Natural killer cell (primary cell): Measurements from ENCODE around the gene FOXP1. TPM values are rescaled to one million over a fixed set of nuclear protein-coding genes. Genes with fewer than 3 reads are reported as not detected.

Experiments used
- ATAC-seq, 3 donors: fragments of 150-1000 bp in 2 of 3; fragments of 200-7000 bp in 1 of 3; cut with Tn5 transposase; 1 replicate in 1 of 3; 2 replicates in 2 of 3; pipeline ENCODE4 v1.10.0; 2021; ENCODE audit warnings: mild to moderate bottlenecking in 2 of 3, moderate library complexity in 2 of 3
- DNase-seq, 2 donors: peaks; one replicate each; pipeline versions ENCODE4 v3.0.0 to v3.0.0-alpha.2; 2013 to 2021; ENCODE audit warnings: mixed read lengths in 1 of 2
- H3K27ac ChIP-seq: one replicate; pipeline ENCODE4 v1.5.1; 2013; ENCODE audit warnings: mild to moderate bottlenecking, low read length
- H3K27me3 ChIP-seq: one replicate; pipeline ENCODE4 v1.6.1; 2013; ENCODE audit warnings: low read length; ENCODE audit not compliant: control insufficient read depth, insufficient read depth
- H3K36me3 ChIP-seq: one replicate; pipeline ENCODE4 v1.6.1; 2013; ENCODE audit warnings: low read length; ENCODE audit not compliant: control insufficient read depth, insufficient read depth
- H3K4me1 ChIP-seq: one replicate; pipeline ENCODE4 v1.6.1; 2013; ENCODE audit warnings: low read length; ENCODE audit not compliant: control insufficient read depth, insufficient read depth
- H3K4me3 ChIP-seq: one replicate; pipeline ENCODE4 v1.5.1; 2013; ENCODE audit warnings: low read length
- H3K9me3 ChIP-seq: one replicate; pipeline ENCODE4 v1.6.1; 2013; ENCODE audit warnings: low read length; ENCODE audit not compliant: control insufficient read depth, insufficient read depth
- H3K27ac Mint-ChIP-seq, 2 donors: one replicate each; pipeline ENCODE4 v1.8.0; 2022; ENCODE audit warnings: mild to moderate bottlenecking in 2 of 2, mixed read lengths in 2 of 2, moderate library complexity in 1 of 2
- H3K27me3 Mint-ChIP-seq, 2 donors: one replicate each; pipeline ENCODE4 v1.8.0; 2022; ENCODE audit warnings: low read depth in 2 of 2, mixed read lengths in 2 of 2
- H3K36me3 Mint-ChIP-seq: one replicate; pipeline ENCODE4 v1.8.0; 2022; ENCODE audit warnings: mixed read lengths
- H3K4me1 Mint-ChIP-seq, 2 donors: one replicate each; pipeline ENCODE4 v1.8.0; 2022; ENCODE audit warnings: mixed read lengths in 2 of 2
- H3K4me3 Mint-ChIP-seq: one replicate; pipeline ENCODE4 v1.8.0; 2022; ENCODE audit warnings: mild to moderate bottlenecking, moderate library complexity, mixed read lengths
- H3K9me3 Mint-ChIP-seq, 2 donors: one replicate each; pipeline ENCODE4 v1.8.0; 2022; ENCODE audit warnings: mixed read lengths in 2 of 2
- WGBS: methylation state at CpG from one replicate; pipeline ENCODE4 v1.1.7; 2013; ENCODE audit warnings: missing lambda C conversion rate; ENCODE audit not compliant: insufficient coverage; 5-methylcytosine and 5-hydroxymethylcytosine counted together
- intact Hi-C: fragments of 100-400 bp; cut with micrococcal nuclease; formaldehyde crosslinking; loops from one replicate; pipeline ENCODE4 v1.14.2; 2022
- total RNA-seq, 4 donors: library from RNA; stranded (reverse); fragments of 120-200 nt in 1 of 4; gene quantifications; one replicate each; pipeline versions ENCODE4 v1.2.3 to v1.2.4, GENCODE V29; 2013 to 2022
- TF ChIP-seq, protein P1 (sequence below): fragments of 200-600 bp; IDR thresholded peaks from one replicate; pipeline ENCODE4 v1.8.0; 2022; ENCODE audit warnings: antibody characterized with exemption

FOXP1 gene
- total RNA-seq, 3 donors from 2014 or later (not counting 1 experiment from before 2014, with no cell fraction given) = 166 to 185 (median 166) TPM

DNA sequence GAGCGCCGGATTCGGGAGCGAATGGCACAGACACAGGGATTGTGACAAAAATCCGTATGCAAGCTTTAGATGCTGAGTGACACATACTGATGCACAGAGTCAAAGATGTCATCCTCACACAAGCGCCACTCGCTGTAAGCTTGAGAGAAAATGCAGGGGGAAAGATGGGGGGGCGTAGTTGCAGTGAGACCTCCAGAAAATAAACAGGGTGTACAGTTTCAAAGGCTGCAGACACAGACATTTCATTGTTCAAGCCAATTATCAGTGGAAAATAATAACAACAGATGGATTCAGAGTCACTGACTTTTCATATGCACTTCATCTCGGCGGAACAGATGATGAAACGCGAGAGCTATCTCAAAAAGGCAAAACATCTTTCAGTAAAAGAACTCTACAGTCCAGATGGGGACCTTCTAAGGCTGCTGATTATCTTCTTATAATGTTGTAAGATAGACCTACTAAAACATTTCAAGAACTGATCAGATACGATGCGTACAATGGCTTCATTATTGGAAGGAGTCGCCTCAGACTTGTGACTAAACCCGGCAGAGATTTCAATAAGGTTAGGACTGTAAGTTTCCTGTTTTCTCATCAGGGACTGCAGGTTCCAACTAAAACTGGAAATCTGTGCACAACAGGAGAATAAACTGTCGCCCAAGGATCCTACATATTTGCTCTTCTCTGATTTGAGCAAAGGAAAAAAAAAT lies 275.4 kb downstream of the FOXP1 start:
- Mint-ChIP-seq H3K9me3 (no peaks in the 10 kb centered on the region), H3K27me3 (no peaks in the 10 kb centered on the region), H3K4me3 (no peak overlapping the region), H3K36me3 (no peaks in the 10 kb centered on the region), H3K4me1 (peaks cover 46 to 51% of the 10 kb centered on the region in 2 donors), H3K27ac (no peak overlapping the region)
- TF ChIP-seq, protein P1, sequence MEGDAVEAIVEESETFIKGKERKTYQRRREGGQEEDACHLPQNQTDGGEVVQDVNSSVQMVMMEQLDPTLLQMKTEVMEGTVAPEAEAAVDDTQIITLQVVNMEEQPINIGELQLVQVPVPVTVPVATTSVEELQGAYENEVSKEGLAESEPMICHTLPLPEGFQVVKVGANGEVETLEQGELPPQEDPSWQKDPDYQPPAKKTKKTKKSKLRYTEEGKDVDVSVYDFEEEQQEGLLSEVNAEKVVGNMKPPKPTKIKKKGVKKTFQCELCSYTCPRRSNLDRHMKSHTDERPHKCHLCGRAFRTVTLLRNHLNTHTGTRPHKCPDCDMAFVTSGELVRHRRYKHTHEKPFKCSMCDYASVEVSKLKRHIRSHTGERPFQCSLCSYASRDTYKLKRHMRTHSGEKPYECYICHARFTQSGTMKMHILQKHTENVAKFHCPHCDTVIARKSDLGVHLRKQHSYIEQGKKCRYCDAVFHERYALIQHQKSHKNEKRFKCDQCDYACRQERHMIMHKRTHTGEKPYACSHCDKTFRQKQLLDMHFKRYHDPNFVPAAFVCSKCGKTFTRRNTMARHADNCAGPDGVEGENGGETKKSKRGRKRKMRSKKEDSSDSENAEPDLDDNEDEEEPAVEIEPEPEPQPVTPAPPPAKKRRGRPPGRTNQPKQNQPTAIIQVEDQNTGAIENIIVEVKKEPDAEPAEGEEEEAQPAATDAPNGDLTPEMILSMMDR = no peak
- intact Hi-C loops = loop anchor here (5.0 kb wide), 2 partner anchors 274 to 301 kb away; partner anchors contain the start of gene FOXP1
- Histone ChIP-seq H3K9me3 (no peaks in the 10 kb centered on the region), H3K27me3 (no peaks in the 10 kb centered on the region), H3K4me1 (peaks cover 14% of the 10 kb centered on the region), H3K36me3 (no peaks in the 10 kb centered on the region), H3K27ac (no peak overlapping the region), H3K4me3 (no peak overlapping the region)
- ATAC-seq (no peak), DNase-seq (peak in 1 of 2 donors; percentile 21)
- WGBS = 95% methylated on average over 17 of the region's 17 CpGs

DNA sequence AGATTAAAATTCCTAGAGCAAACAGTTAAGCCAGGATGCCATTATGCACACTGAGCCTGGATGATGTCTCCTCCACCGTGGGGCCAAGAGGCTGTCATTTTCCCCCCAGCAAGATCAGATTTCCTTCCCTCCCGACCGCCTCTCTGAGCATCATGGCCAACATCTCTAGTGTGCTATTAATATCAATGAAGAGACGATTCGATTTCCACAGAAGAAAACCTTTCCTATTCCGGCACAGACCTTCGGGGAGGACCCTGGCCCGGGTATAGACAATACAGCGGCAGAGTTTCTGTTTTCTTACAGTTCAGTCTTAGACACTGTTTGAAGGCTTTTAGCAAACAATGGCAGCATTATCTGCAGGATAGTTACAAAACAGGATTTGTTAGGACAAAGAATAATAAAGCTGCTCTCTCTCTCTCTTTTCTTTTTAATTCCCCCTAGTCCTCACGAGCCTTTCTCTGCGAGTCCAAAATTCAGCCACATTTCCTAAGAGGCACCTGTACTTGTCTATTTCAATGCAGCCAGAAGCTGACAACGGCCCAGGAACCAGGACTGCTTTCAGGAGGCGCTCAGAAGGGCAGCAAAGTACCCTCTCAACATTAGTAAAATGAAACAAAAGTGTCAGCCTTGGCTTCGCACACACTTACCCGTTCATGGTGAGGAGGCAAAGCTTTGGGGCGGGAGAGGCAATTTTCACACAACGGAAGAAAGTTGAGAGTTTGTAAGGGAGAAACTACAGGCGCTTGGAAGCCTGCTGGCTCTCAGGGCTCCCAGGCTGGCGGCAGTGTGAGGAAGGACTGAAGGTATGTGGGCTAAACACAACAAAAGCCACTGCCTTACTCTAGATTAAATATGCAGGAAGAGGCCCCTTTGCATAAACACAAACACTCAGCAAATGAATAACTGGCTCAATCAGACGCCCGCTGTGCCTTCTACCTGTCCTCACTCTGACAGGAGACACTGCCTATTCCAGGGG lies 278.0 kb downstream of the FOXP1 start:
- no peaks in the 10 kb centered on the region for H3K36me3 ChIP-seq
- 17% methylated on average over 19 of the region's 21 CpGs for WGBS
- no peaks in the 10 kb centered on the region for H3K36me3 Mint-ChIP-seq
- peak overlapping the region; percentile 80 to 93 for H3K27ac Mint-ChIP-seq
- DNase-seq (peak in 1 of 2 donors; percentile 45), ATAC-seq (peak; percentile 64 to 74 (median 64))
- H3K9me3 Mint-ChIP-seq = no peaks in the 10 kb centered on the region
- H3K4me3 Mint-ChIP-seq = peak overlapping the region; percentile 93
- no peaks in the 10 kb centered on the region for H3K9me3 ChIP-seq
- H3K4me3 ChIP-seq = peak overlapping the region; percentile 41
- no peaks in the 10 kb centered on the region for H3K27me3 Mint-ChIP-seq
- H3K4me1 Mint-ChIP-seq = peaks cover 58 to 60% of the 10 kb centered on the region in 2 donors
- H3K4me1 ChIP-seq = peaks cover 14% of the 10 kb centered on the region
- intact Hi-C loops = loop anchor here (5.0 kb wide), 2 partner anchors 277 to 298 kb away; partner anchors contain the start of gene FOXP1
- H3K27me3 ChIP-seq = no peaks in the 10 kb centered on the region
- peak overlapping the region; percentile 57 for H3K27ac ChIP-seq
- TF ChIP-seq, protein P1 = no peak

DNA sequence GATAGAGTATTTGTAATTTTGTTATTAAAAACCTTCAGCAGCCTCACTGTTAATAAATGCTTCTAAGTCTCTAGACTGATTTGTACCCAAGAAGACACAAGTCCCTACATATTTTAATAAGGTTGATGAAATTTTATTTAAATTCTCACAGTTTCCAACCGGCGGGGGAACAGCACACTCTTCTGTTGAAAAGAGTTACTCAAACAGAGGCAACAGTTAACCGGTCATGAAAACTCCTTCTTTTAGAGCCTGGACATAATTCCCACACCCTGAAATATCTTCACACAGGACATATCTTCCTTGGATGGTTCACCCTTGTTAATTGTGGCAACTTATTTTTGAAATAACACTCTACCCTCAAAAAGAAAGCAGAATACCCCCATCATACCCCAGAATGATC lies 278.8 kb downstream of the FOXP1 start:
- intact Hi-C loops = loop anchor here (5.0 kb wide), 2 partner anchors 278 to 297 kb away; partner anchors contain the start of gene FOXP1
- Mint-ChIP-seq H3K4me3 (peak overlapping the region; percentile 93), H3K4me1 (peaks cover 50 to 54% of the 10 kb centered on the region in 2 donors), H3K27me3 (no peaks in the 10 kb centered on the region), H3K27ac (peak overlapping the region; percentile 80 to 93), H3K36me3 (no peaks in the 10 kb centered on the region), H3K9me3 (no peaks in the 10 kb centered on the region)
- H3K27ac ChIP-seq = peak overlapping the region; percentile 23
- no peaks in the 10 kb centered on the region for H3K9me3 ChIP-seq
- ATAC-seq = no peak
- H3K27me3 ChIP-seq = no peaks in the 10 kb centered on the region
- H3K4me1 ChIP-seq = peaks cover 14% of the 10 kb centered on the region
- H3K4me3 ChIP-seq = peak overlapping the region; percentile 41
- 39% methylated on average over 3 of the region's 3 CpGs for WGBS
- DNase-seq = peak in 1 of 2 donors; percentile 62
- no peaks in the 10 kb centered on the region for H3K36me3 ChIP-seq
- TF ChIP-seq, protein P1 = peak; percentile 18
